Measurements from ENCODE around the gene CACNA1F.
A peak's percentile ranks its signal among the peaks of the same experiment; 100 is the strongest.
"Not testable (repeated sequence)": the region's sequence is repeated elsewhere in the genome, so short reads cannot be mapped to it uniquely, and the experiment has no call there.

Gene CACNA1F

GRCh38 chrX:49192722-49193328, 40.3 kb downstream of the CACNA1F start:
- DNase-seq: no peak

- no peak for DNase-seq
Measured at GRCh38 chrX:49191574-49192011, 41.5 kb downstream of the CACNA1F start.

DNA sequence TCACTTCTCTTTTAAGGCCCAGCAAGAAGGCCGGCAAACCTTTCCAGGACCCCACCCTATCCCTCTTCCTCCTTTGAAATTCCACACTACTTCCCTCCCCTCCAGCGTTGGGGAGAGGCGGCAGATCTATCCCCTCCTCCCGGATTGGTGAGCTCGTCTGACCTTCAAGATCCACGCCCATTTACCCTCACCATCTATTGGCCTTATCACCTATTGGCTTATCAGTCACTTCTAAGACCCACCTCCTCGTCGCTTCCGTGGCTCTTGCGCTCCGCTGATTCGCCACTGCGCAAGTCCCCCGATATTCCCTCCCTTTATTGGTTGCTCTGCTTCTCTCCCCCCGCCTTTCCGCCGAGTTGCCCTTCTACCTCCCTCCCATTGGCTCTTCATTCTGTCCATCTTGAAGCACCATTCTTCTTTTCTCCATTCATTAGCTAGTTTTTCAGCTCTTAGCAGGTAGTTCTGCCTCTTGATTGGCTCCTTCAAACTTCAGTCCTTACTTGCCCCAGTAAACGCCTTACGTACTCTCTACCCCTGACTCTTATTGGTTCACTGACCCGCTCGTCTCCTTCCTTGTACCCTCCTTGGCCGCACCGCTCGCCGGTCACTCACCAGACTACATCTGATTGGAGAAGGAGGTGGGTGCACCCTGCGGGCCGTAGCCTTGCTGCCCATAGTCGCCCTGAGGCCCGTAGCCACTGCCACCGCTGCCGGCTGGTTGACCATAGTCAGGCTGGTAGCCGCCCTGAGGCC, 42.1 kb downstream of the CACNA1F start:
- DNase-seq: peak; percentile 97

- no peak for DNase-seq
Measured at GRCh38 chrX:49189606-49190005, 43.5 kb downstream of the CACNA1F start.

DNA sequence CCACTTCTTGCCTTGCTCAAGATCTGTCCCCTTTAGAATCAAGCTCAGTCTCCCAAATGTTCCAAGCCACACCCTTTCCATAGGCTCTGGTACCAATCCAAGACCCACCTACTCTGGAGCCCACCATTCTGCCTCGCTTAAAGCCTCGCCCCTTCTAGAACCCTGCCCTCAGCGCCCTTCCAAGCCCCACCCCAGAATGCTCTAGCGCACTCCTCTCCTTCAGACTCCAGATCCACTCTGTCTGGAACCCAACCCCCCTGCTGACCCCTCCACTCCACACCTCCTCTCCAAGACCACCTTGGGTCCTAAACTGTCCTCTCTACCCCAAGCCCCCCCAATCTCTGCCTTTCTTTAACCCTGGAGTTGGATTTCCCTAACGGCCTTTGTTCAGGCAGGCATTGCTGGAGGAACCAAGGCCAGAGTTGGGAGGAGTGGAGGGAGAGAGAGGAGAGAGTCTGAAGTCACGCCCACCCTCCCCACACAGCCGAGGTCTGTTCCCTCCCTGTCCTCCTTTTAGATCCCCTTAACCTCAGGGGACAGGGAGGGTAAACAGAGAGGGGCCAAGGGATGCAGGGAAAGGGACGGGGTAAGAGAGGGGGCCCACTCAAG, 44.6 kb downstream of the CACNA1F start:
- DNase-seq: no peak

DNA sequence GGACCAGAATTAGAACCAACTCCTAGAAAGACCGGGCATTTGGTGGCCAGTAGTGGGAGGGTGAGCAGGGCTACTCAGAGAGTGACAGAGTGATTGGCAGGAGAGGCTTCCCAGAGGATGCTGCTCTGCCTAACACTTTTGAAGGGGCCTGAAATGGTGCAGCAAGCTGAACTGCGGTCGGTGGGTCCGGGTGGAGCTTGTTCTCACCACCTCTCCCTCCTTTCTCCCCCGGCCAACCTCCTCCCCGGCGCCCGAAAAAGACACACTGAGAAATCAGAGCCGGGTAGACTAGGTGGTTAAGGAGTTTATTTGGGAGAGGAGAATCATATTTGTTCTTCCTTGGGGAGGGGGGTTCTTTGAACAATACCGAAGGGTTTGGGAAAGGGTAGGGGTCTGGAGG, 45.6 kb downstream of the CACNA1F start:
- no peak for DNase-seq

DNA sequence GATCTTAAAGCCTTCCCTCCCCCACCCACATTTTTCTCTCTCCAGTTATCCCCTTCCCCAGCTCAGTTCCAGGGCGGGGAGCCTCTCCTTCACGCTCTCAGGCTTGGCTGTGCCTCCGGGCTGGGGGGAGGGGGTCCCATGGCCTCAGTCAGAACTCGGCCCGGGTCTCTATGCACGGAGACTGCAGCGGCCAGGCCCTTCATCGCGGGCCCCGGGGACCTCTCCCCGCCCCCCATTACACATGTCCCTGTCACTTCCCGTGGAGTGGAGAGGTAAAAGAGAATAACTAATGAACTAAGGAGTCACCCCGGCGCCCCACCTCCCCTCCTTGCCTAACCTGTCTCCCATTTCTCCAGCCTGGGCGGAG, 46.1 kb downstream of the CACNA1F start:
- DNase-seq: no peak

DNA sequence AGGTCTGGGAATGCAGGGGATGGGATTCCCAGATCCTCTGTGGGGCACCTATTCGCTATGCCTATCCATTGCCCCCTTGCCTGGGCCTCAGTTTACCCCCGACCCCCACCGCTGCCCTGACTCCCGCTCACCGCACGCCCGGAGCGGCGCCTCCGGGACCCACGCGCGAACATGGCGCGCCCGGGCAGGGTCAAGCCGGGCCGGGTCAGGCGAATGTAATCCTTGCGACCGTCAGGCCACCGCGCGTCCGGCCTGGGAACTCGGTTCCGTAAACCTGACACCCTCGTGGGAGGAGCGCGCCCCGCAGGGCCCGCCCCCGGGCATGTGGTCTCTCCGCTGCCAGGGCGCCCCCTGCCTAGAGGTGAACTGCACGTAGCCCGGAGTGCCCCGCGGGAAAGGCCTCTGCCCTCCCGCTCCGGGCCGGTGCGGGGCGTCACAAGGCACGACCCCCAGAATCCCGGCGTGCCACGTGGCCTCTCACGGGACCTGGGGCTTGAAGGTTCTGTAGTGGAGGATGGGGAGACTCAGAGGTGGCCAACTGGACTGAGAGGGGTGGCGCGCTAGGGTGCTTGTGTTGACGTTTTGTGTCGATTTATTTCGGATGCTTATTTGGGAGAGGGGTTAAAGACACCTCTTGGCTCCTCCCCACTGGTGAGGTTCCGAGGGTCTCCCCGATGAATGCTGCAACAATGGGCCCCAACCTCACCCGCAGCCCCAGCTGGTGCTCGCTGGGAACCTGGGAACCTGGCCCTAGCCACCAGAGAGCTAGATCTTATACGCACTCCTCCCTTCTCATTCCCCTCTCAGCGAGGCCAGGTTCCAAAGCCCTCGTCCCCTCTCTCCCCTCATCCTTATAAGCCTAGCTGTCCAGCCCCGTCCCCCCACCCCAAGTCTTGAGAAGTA, 46.8 kb downstream of the CACNA1F start, which contains the start of gene PRICKLE3:
TSS of gene PRICKLE3 (minus strand) at position 249 of the 903 bp plus-strand sequence. CDS start at position 173, 76 bp downstream.
- peak; percentile 6 for DNase-seq

- peak; percentile 58 for DNase-seq
Measured at GRCh38 chrX:49184294-49185281, 48.6 kb downstream of the CACNA1F start.

DNA sequence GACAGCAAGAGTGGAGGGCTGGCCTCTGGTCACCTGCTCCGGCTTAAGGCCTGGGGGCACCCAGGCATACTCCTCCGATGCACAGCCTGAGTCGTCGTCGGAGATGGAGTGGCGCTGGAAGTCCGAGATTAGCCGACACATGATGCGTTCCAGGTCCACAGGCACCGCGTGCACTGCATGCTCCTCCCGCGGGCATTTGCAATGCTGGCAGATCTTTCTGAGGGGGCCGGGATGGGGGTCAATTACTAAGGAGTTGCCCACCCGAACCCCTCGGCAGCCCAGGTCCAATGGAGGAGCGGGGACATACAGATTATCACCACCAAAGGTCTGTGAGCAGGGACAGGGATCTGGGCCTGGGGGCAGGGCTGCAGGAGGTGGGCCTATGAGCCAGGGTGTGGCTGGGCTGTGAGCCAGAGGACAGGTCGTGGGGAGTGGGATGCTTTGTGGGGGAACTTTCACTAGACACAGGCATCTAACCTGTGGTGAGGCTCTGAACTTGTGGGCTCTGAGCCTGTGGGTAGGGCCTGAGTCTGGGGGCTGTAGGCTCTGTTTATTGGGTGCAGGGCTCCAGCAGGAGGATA, 49.3 kb downstream of the CACNA1F start:
- no peak for DNase-seq

GRCh38 chrX:49179358-49179757, 53.8 kb downstream of the CACNA1F start:
- DNase-seq: no peak

GRCh38 chrX:49178537-49178936, 54.6 kb downstream of the CACNA1F start:
- DNase-seq: no peak

- no peak for DNase-seq
Measured at GRCh38 chrX:49177873-49178480, 55.2 kb downstream of the CACNA1F start.

DNA sequence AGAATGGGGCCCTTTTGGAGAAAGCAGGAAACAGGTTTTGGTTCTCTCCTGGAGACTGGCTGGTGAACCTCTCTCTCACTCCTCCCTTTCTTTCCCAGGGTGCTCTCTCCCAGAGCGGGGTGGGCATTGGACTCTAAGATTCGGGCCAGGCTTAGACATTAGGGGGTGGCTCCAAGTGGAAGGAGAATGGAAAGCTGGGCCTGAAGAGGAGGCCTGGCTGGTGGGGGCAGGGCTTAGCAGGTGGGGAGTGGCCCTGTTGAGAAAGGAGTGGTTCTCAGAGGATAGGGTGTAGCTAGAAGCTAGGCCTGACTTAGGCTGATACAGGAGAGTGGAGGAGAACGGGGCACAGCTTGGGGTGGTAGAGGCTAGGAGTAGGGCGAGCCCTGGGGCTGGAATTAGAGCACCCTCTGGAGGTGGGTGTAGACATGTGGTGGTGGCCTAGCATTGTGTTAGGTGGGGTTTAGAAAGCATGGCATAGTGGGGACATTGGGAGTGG, 55.8 kb downstream of the CACNA1F start:
- no peak for DNase-seq

DNA sequence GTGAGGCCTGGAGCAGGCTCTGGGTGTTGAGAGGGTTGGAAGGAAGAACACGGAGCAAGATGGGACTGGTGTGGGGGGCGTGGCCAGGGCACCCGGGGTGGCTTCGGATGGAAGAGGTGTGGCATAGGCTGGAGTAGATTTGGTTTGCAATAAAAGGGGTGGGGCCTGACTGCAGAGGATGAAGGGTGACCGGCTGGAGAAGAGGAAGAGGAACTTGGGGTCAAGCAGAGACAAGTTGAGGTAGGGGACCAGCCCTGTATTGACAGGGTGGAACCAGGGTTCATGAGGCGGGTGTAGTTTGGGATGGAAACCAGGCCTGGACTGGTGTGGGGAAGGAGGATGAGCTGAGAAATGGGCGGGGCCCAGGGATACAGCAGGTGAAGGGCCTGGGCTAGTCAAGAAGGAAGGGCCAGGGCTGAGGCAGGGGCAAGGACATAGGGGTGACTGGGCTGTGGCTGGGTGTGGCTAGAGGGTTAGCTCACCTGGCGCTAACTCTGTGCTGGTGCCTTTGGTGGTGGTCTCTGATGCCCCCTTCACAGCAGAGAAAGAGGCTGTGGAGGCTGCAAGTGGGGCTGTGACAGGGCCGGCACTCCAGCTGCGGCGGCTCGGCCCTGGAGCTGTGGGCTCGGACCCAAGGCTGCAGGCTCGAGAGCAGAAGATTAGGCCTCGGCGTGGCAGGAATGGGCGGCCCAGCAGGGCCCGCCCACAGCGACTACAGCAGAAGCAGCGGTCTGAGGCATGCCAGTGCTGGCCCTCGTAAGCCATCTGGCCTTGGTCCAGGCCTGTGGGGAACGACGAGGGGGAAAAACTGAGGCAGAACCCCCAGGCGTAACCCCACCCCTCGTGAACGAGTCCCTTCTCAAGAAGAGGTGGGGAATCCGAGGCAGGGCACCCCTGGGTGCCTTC, 56.5 kb downstream of the CACNA1F start:
- no peak for DNase-seq

GRCh38 chrX:49175435-49176274, 57.5 kb downstream of the CACNA1F start:
- no peak for DNase-seq

- no peak for DNase-seq
Measured at GRCh38 chrX:49174723-49175122, 58.4 kb downstream of the CACNA1F start.

GRCh38 chrX:49173544-49173943, 59.6 kb downstream of the CACNA1F start:
- not testable (repeated sequence) for DNase-seq
